IPS DF 4.7 (cell line): ENCODE results near the gene TMEM190.

Source experiments
- DNase-seq: peaks from one replicate; pipeline ENCODE4 v3.0.0-alpha.2; 2013; ENCODE audit warnings: low spot score; ENCODE audit errors: extremely low read depth

TMEM190 gene

GRCh38 chr19:55350620-55351315, 25.9 kb upstream of the TMEM190 start:
- no peak for DNase-seq

GRCh38 chr19:55352040-55352439, 24.6 kb upstream of the TMEM190 start:
- no peak for DNase-seq

- DNase-seq: no peak
These were observed 24.0 kb upstream of the TMEM190 start for GRCh38 chr19:55352549-55353145.

GRCh38 chr19:55353356-55353802, 23.2 kb upstream of the TMEM190 start:
- DNase-seq: no peak

- no peak for DNase-seq
These were observed 22.6 kb upstream of the TMEM190 start for GRCh38 chr19:55353803-55354697.

GRCh38 chr19:55354698-55355212, 21.9 kb upstream of the TMEM190 start, which contains the start of gene COX6B2:
COX6B2 (minus strand) TSS chr19:55354719; CDS start chr19:55354521, 198 bp downstream.
- DNase-seq: no peak

GRCh38 chr19:55355213-55355821, 21.3 kb upstream of the TMEM190 start:
- no peak for DNase-seq

- DNase-seq: no peak
These were observed 18.1 kb upstream of the TMEM190 start for GRCh38 chr19:55358493-55358892.

- no peak for DNase-seq
These were observed 17.4 kb upstream of the TMEM190 start for GRCh38 chr19:55358943-55359908.

GRCh38 chr19:55360902-55361301, 15.7 kb upstream of the TMEM190 start:
- no peak for DNase-seq

- no peak for DNase-seq
These were observed 14.2 kb upstream of the TMEM190 start for GRCh38 chr19:55362174-55362989.

- no peak for DNase-seq
These were observed 13.5 kb upstream of the TMEM190 start, which contains the start of gene GARIN5B for GRCh38 chr19:55362990-55363716. GARIN5B (minus strand) TSS chr19:55363260; CDS start chr19:55363066, 194 bp downstream.

- DNase-seq: no peak
These were observed 11.4 kb upstream of the TMEM190 start for GRCh38 chr19:55365245-55365644.

- no peak for DNase-seq
These were observed 10.7 kb upstream of the TMEM190 start for GRCh38 chr19:55365964-55366363.

- DNase-seq: no peak
These were observed 9.8 kb upstream of the TMEM190 start for GRCh38 chr19:55366790-55367189.

- no peak for DNase-seq
These were observed 8.5 kb upstream of the TMEM190 start for GRCh38 chr19:55368106-55368505.

GRCh38 chr19:55368701-55369563, 7.7 kb upstream of the TMEM190 start:
- DNase-seq: no peak
